ENCODE results near the gene GEMIN8. TPM values are rescaled to one million over a fixed set of nuclear protein-coding genes. Genes with fewer than 3 reads are reported as not detected.

GEMIN8 gene
- total RNA-seq, result 10 to 100 TPM; 20.0 to 59.1 (median 31.7) TPM

GRCh38 chrX:14029425-14030173 is at the start of gene GEMIN8:
Gene GEMIN8 (minus strand): TSS chrX:14029892. CDS start chrX:14021478, 8,414 bp downstream.
- no peaks in the 10 kb centered on the region for H3K9me3 ChIP-seq
- peak; percentile 83 to 92 for DNase-seq
- H3K4me1 ChIP-seq, result no peaks in the 10 kb centered on the region
- TF ChIP-seq POLR2A (IDR thresholded peaks at IDR 0.05), result peak; percentile 20 to 63
- peak in 2 of 4 experiments; percentile 8 to 13 for TF ChIP-seq CTCF (IDR thresholded peaks at IDR 0.05)
- no peaks in the 10 kb centered on the region for H3K36me3 ChIP-seq
- no peaks in the 10 kb centered on the region for H3K27me3 ChIP-seq
- intact Hi-C loops (cut with DNase I; ENCODE audit: low total_unique reads), result loop anchor here (5.0 to 10.0 kb wide), 2 partner anchors 522 to 1085 kb away; no protein-coding TSS in a partner anchor
- peak within 1 kb of the TSS; percentile 54 to 55 for H3K4me3 ChIP-seq
- peak within 1 kb of the TSS; percentile 76 to 79 for H3K27ac ChIP-seq

- no peaks in the 10 kb centered on the region for H3K36me3 ChIP-seq
- intact Hi-C loops (cut with DNase I; ENCODE audit: low total_unique reads), result no loop called here
- H3K27me3 ChIP-seq, result no peaks in the 10 kb centered on the region
- no peak overlapping the region for H3K4me3 ChIP-seq
- H3K9me3 ChIP-seq, result no peaks in the 10 kb centered on the region
- no peak overlapping the region for H3K27ac ChIP-seq
- no peak for DNase-seq
- TF ChIP-seq CTCF (IDR thresholded peaks at IDR 0.05) (no peak), POLR2A (IDR thresholded peaks at IDR 0.05) (no peak)
- H3K4me1 ChIP-seq, result no peaks in the 10 kb centered on the region
These were observed 46.9 kb upstream of the GEMIN8 start for GRCh38 chrX:14076639-14077038.

GRCh38 chrX:14073556-14073955 is 43.9 kb upstream of the GEMIN8 start:
- Histone ChIP-seq H3K4me3 (no peak overlapping the region), H3K27ac (peak overlapping the region in 1 of 2 donors; percentile 12), H3K4me1 (no peaks in the 10 kb centered on the region), H3K9me3 (no peaks in the 10 kb centered on the region), H3K27me3 (no peaks in the 10 kb centered on the region), H3K36me3 (no peaks in the 10 kb centered on the region)
- intact Hi-C loops (cut with DNase I; ENCODE audit: low total_unique reads), result no loop called here
- no peak for DNase-seq
- TF ChIP-seq POLR2A (IDR thresholded peaks at IDR 0.05) (no peak), CTCF (IDR thresholded peaks at IDR 0.05) (no peak)

- no peak for TF ChIP-seq POLR2A (IDR thresholded peaks at IDR 0.05)
- TF ChIP-seq CTCF (IDR thresholded peaks at IDR 0.05), result no peak
- H3K9me3 ChIP-seq, result no peaks in the 10 kb centered on the region
- no peaks in the 10 kb centered on the region for H3K36me3 ChIP-seq
- no peak overlapping the region for H3K4me3 ChIP-seq
- DNase-seq, result no peak
- H3K27me3 ChIP-seq, result no peaks in the 10 kb centered on the region
- intact Hi-C loops (cut with DNase I; ENCODE audit: low total_unique reads), result no loop called here
- H3K4me1 ChIP-seq, result no peaks in the 10 kb centered on the region
- H3K27ac ChIP-seq, result peak overlapping the region in 1 of 2 donors; percentile 12
These were observed 43.4 kb upstream of the GEMIN8 start for GRCh38 chrX:14073071-14073470.

- no peaks in the 10 kb centered on the region for H3K36me3 ChIP-seq
- no peak for TF ChIP-seq POLR2A (IDR thresholded peaks at IDR 0.05)
- no peak for TF ChIP-seq CTCF (IDR thresholded peaks at IDR 0.05)
- H3K9me3 ChIP-seq, result no peaks in the 10 kb centered on the region
- H3K4me1 ChIP-seq, result no peaks in the 10 kb centered on the region
- no peak for DNase-seq
- H3K27me3 ChIP-seq, result no peaks in the 10 kb centered on the region
- intact Hi-C loops (cut with DNase I; ENCODE audit: low total_unique reads), result no loop called here
- H3K27ac ChIP-seq, result no peak overlapping the region
- H3K4me3 ChIP-seq, result no peak overlapping the region
These were observed 36.1 kb upstream of the GEMIN8 start for GRCh38 chrX:14065800-14066199.
